Prostate gland (tissue), 2 donors: Measurements from ENCODE around the gene ALG1.
"Not testable (repeated sequence)": the region's sequence is repeated elsewhere in the genome, so short reads cannot be mapped to it uniquely, and the experiment has no call there.

Experiments
- POLR2A ChIP-seq: fragments of 450-650 bp; IDR thresholded peaks from one replicate; pipeline ENCODE4 v1.6.1; 2016; ENCODE audit warnings: antibody characterized with exemption, mild to moderate bottlenecking
- TF ChIP-seq, protein P1 (sequence below), 4 experiments: fragments of 200-600 bp in 2 of 4; fragments of 450-650 bp in 2 of 4; sonication (generic) in 2 of 4; IDR thresholded peaks; 1 replicate in 3 of 4; 2 replicates in 1 of 4; pipeline ENCODE4 v1.5.1; 2016 to 2019; ENCODE audit warnings: antibody characterized with exemption in 4 of 4, mild to moderate bottlenecking in 2 of 4, moderate library complexity in 2 of 4

DNA sequence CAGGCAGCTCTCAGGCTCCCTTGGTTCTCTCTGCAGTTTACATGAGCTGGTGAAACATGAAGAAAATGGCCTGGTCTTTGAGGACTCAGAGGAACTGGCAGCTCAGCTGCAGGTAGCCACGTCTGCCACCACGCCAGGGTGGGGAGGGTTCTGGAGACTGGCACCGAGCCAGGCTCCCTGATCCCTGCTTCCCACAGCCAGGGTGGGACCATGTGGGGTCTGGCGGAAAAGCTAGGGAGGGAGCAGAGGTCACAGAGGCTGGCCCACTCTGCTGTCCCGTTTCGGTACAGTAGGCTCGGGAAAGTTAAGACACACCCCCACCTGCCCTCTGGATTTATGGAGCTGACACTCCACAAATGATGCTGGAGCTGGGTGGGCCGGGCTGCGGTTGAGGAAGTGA lies 12.0 kb downstream of the ALG1 start:
- TF ChIP-seq POLR2A, result not testable (repeated sequence)
- TF ChIP-seq, protein P1, sequence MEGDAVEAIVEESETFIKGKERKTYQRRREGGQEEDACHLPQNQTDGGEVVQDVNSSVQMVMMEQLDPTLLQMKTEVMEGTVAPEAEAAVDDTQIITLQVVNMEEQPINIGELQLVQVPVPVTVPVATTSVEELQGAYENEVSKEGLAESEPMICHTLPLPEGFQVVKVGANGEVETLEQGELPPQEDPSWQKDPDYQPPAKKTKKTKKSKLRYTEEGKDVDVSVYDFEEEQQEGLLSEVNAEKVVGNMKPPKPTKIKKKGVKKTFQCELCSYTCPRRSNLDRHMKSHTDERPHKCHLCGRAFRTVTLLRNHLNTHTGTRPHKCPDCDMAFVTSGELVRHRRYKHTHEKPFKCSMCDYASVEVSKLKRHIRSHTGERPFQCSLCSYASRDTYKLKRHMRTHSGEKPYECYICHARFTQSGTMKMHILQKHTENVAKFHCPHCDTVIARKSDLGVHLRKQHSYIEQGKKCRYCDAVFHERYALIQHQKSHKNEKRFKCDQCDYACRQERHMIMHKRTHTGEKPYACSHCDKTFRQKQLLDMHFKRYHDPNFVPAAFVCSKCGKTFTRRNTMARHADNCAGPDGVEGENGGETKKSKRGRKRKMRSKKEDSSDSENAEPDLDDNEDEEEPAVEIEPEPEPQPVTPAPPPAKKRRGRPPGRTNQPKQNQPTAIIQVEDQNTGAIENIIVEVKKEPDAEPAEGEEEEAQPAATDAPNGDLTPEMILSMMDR (IDR thresholded peaks at IDR 0.05), result not testable (repeated sequence)
